NB4 (cell line): ENCODE data around the gene NSFL1C.

Experiments
- CTCF ChIP-seq: IDR thresholded peaks from one replicate; pipeline ENCODE4 v1.5.1; 2012; ENCODE audit warnings: low read depth, low read length
- MAX ChIP-seq: IDR thresholded peaks from 2 replicates; pipeline ENCODE4 v1.6.1; 2011; ENCODE audit warnings: low read depth, low read length
- MYC ChIP-seq: IDR thresholded peaks from 2 replicates; pipeline ENCODE4 v1.6.1; 2011; ENCODE audit warnings: low read depth, low read length
- POLR2A ChIP-seq: IDR thresholded peaks from 2 replicates; pipeline ENCODE4 v1.6.1; 2011; ENCODE audit warnings: mild to moderate bottlenecking; ENCODE audit not compliant: insufficient read length; ENCODE audit errors: extremely low read depth

GRCh38 chr20:1397710-1398109 is 68.9 kb downstream of the NSFL1C start:
- peak; percentile 25 for TF ChIP-seq CTCF
- no peak for TF ChIP-seq POLR2A
- no peak for TF ChIP-seq MAX
- TF ChIP-seq MYC, result no peak
